DOHH2 (cell line): Measurements from ENCODE around the gene MTCH2.

Experiments
- H3F3A ChIP-seq: fragments of 200-600 bp; sonication (generic), shearing (Covaris generic); 2 replicates; pipeline ENCODE4 v1.6.0; 2016; ENCODE audit warnings: antibody characterized with exemption, mild to moderate bottlenecking; ENCODE audit not compliant: control insufficient read depth, insufficient read depth
- H3K27ac ChIP-seq: fragments of 200-600 bp; sonication (generic); 2 replicates; pipeline ENCODE4 v1.5.1; 2014; ENCODE audit warnings: low read depth, mild to moderate bottlenecking, low read length, moderate library complexity
- H3K27me3 ChIP-seq: fragments of 200-600 bp; sonication (generic); 2 replicates; pipeline ENCODE4 v1.6.1; 2014; ENCODE audit warnings: mild to moderate bottlenecking, low read length, mixed read lengths; ENCODE audit not compliant: control insufficient read depth
- H3K36me3 ChIP-seq: fragments of 200-600 bp; sonication (generic); 2 replicates; pipeline ENCODE4 v1.6.1; 2014; ENCODE audit warnings: mild to moderate bottlenecking, low read length, moderate library complexity, mixed read lengths; ENCODE audit not compliant: control insufficient read depth
- H3K4me1 ChIP-seq: fragments of 200-600 bp; sonication (generic); 2 replicates; pipeline ENCODE4 v1.6.1; 2014; ENCODE audit warnings: mild to moderate bottlenecking, low read length, mixed read lengths; ENCODE audit not compliant: control insufficient read depth
- H3K4me2 ChIP-seq: fragments of 200-600 bp; sonication (generic); 2 replicates; pipeline ENCODE4 v1.6.0; 2014; ENCODE audit warnings: mild to moderate bottlenecking, low read length, moderate library complexity
- H3K4me3 ChIP-seq: fragments of 200-600 bp; sonication (generic); 2 replicates; pipeline ENCODE4 v1.5.1; 2014; ENCODE audit warnings: mild to moderate bottlenecking, low read length, mixed read lengths
- H3K79me2 ChIP-seq: fragments of 200-600 bp; sonication (generic); 2 replicates; pipeline ENCODE4 v1.6.1; 2014; ENCODE audit warnings: mild to moderate bottlenecking, low read length, mixed read lengths; ENCODE audit not compliant: control insufficient read depth
- H3K9me2 ChIP-seq: fragments of 200-600 bp; sonication (generic); replicated peaks from 2 replicates; pipeline ENCODE4 v1.6.1; 2014; ENCODE audit warnings: mild to moderate bottlenecking, low read length, mixed read lengths; ENCODE audit not compliant: control insufficient read depth
- H3K9me3 ChIP-seq: fragments of 200-600 bp; sonication (generic); 2 replicates; pipeline ENCODE4 v1.6.1; 2014; ENCODE audit warnings: antibody characterized with exemption, low read length, mixed read lengths; ENCODE audit not compliant: control insufficient read depth, insufficient read depth
- H4K20me1 ChIP-seq: fragments of 200-600 bp; sonication (generic); 2 replicates; pipeline ENCODE4 v1.6.0; 2014; ENCODE audit warnings: low read depth, mild to moderate bottlenecking, antibody characterized with exemption, low read length, moderate library complexity; ENCODE audit not compliant: control insufficient read depth, insufficient read depth
- EZH2phosphoT487 ChIP-seq: fragments of 200-600 bp; sonication (generic); IDR thresholded peaks from 2 replicates; pipeline ENCODE4 v1.6.1; 2017; ENCODE audit warnings: borderline replicate concordance, mild to moderate bottlenecking, antibody characterized with exemption, low read length, moderate library complexity, mixed read lengths
- TF ChIP-seq, protein P1 (sequence below): fragments of 200-600 bp; sonication (generic); IDR thresholded peaks from one replicate; pipeline ENCODE4 v1.5.1; 2014; ENCODE audit warnings: antibody characterized with exemption, mild to moderate bottlenecking, low read depth, low read length; ENCODE audit not compliant: poor library complexity, severe bottlenecking

MTCH2 gene

DNA sequence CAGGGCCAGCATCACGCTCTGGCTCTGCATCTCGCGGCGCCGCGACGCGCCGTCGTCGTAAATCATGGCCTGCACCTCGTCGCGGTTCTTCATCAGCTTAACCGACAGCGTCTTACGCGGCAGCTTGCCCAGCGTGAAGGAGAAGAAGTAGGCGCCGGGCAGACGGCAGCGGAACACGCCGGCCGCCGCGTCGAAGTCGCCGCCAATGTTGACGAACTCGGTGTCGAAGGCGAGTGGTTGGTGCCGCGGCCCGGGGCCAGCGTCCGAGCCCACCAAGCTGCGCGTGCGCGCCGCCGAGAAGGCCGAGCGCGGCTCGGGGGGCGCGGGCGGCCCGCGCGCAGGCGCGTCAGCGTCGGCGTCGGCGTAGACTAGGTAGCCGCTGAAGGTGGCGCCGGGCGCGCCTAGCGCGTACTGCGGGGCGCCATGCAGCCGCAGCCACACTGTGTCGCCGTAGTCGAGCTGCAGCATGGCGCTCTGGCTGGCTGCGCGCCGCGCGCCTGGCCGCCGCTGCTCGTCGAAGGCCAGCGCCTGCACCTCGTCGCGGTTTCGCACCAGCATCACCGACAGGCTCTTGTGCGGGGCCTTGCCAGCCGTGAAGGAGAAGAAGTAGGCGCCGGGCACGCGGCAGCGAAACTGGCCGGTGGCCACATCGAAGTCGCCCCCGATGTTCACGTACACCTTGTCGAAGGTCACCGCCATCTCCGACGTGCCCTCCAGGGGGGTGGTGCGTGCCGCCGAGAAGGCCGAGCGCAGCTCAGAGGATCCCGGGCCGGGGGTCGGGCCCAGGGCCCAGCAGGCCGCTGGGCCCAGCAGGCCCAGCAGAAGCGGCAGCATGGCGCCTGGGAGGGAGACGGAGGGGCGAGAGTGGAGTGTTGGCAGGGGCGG is 52.1 kb downstream of the MTCH2 start:
- H3K27me3 ChIP-seq = peaks cover 25% of the 10 kb centered on the region
- H3K4me1 ChIP-seq = peaks cover 7% of the 10 kb centered on the region; the same call in 1 of the 2 replicates
- TF ChIP-seq, protein P1, sequence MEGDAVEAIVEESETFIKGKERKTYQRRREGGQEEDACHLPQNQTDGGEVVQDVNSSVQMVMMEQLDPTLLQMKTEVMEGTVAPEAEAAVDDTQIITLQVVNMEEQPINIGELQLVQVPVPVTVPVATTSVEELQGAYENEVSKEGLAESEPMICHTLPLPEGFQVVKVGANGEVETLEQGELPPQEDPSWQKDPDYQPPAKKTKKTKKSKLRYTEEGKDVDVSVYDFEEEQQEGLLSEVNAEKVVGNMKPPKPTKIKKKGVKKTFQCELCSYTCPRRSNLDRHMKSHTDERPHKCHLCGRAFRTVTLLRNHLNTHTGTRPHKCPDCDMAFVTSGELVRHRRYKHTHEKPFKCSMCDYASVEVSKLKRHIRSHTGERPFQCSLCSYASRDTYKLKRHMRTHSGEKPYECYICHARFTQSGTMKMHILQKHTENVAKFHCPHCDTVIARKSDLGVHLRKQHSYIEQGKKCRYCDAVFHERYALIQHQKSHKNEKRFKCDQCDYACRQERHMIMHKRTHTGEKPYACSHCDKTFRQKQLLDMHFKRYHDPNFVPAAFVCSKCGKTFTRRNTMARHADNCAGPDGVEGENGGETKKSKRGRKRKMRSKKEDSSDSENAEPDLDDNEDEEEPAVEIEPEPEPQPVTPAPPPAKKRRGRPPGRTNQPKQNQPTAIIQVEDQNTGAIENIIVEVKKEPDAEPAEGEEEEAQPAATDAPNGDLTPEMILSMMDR = no peak
- H3K36me3 ChIP-seq = peaks cover 4% of the 10 kb centered on the region
- H3K4me3 ChIP-seq = no peak overlapping the region
- H3K27ac ChIP-seq = no peak overlapping the region
- no peaks in the 10 kb centered on the region for H3K9me3 ChIP-seq
- H4K20me1 ChIP-seq = no peaks in the 10 kb centered on the region
- H3F3A ChIP-seq = no peaks in the 10 kb centered on the region
- no peaks in the 10 kb centered on the region for H3K79me2 ChIP-seq
- no peak overlapping the region for H3K4me2 ChIP-seq
- no peaks in the 10 kb centered on the region for H3K9me2 ChIP-seq

DNA sequence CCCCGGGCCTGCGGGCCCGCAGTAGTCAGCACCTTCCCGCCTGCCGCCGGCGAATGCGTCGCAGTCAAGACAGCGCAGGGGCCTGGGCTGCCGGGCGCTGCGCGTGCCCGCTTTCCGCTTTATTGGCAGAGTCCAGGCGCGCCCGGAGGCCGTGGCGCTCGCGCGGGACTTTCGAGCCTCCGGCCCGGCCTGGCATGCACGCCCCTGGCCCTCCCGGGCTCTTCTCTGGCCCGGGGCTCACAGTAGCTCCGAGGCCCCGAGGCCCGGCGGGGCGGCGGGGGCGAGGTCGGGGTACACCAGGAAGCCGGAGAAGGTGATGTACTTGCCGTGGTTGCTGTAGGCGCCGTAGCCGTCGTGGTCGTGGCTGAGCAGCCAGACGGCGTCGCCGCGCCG is 52.8 kb downstream of the MTCH2 start:
- no peak overlapping the region for H3K27ac ChIP-seq
- H3K27me3 ChIP-seq = peaks cover 25% of the 10 kb centered on the region
- H3K4me2 ChIP-seq = no peak overlapping the region
- no peaks in the 10 kb centered on the region for H3K9me3 ChIP-seq
- H3K4me1 ChIP-seq = peaks cover 7% of the 10 kb centered on the region; the same call in 1 of the 2 replicates
- no peak for TF ChIP-seq EZH2phosphoT487
- TF ChIP-seq, protein P1 = no peak
- no peaks in the 10 kb centered on the region for H4K20me1 ChIP-seq
- H3K79me2 ChIP-seq = no peaks in the 10 kb centered on the region
- peaks cover 7% of the 10 kb centered on the region for H3K36me3 ChIP-seq
- no peak overlapping the region for H3K4me3 ChIP-seq
- no peaks in the 10 kb centered on the region for H3K9me2 ChIP-seq
- H3F3A ChIP-seq = no peaks in the 10 kb centered on the region

DNA sequence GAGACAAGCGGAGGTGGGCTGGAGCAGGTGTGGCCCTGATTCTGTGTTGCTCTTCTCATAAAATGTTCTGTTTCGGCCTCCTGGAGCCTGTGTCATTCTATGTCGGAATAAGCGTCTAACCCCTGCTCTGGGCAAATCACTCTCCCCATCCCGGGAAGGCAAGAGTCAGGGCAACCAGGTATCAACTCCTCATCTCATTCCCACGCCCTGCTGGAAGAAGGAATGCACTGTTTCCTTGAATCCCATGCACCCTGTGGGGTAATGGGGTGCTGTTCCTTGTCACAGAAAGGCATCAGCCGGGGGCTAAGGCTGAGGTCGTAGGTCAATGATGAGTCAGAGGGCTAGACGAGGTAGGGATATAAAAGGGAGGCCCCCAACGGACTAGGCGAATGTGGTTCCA is 53.2 kb downstream of the MTCH2 start:
- no peaks in the 10 kb centered on the region for H3K9me3 ChIP-seq
- no peaks in the 10 kb centered on the region for H3K79me2 ChIP-seq
- H3K4me3 ChIP-seq = no peak overlapping the region
- no peaks in the 10 kb centered on the region for H3F3A ChIP-seq
- TF ChIP-seq, protein P1 = no peak
- no peak for TF ChIP-seq EZH2phosphoT487
- H3K36me3 ChIP-seq = peaks cover 12% of the 10 kb centered on the region
- H3K27ac ChIP-seq = no peak overlapping the region
- H3K4me1 ChIP-seq = peaks cover 7% of the 10 kb centered on the region; the same call in 1 of the 2 replicates
- H3K4me2 ChIP-seq = no peak overlapping the region
- H4K20me1 ChIP-seq = no peaks in the 10 kb centered on the region
- peaks cover 22% of the 10 kb centered on the region for H3K27me3 ChIP-seq
- H3K9me2 ChIP-seq = no peaks in the 10 kb centered on the region
